HG03280 (cell line): ENCODE results near the gene EIF4A3.

Experiments used
- ATAC-seq: cut with Tn5 transposase; IDR thresholded peaks from one replicate; pipeline ENCODE4 v1.9.1; 2021; ENCODE audit warnings: mild to moderate bottlenecking, moderate library complexity; ENCODE audit not compliant: unreplicated experiment

The EIF4A3 gene

DNA sequence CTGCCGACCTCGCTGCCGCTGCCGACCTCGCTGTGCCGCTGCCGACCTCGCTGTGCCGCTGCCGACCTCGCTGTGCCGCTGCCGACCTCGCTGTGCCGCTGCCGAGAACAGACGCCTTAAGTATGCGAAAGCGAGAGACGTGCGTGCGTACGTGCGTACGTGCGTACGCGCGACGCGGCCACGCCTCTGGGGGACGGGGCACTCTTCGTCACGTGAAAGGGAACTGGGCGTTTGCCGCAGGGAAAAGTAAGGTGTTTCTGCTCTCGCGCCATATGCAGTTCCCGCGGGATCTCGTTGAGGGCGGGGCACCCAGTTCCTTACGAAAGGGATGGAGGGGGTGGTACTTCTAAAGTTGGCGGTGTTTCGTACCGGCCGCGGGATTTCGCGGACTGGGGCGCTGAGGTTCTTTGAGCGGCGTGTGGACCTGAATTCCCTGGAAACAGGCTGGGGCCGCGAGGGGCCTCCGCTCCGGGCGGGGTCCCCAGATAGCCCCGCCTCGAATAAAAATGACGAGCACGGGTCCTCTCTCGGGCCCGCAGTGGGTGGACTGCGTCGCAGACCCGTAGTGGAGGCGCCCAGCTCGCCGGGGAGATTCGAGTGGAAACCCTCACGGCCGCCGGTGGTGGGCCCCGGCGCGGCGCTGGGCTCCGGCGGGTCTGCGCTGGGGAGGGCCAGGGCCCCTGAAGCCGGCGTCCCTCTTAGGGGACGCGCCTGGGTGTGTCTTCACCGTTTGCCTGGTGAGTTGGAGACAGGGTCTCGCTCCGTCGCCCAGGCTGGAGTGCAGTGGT is at the start of gene EIF4A3:
Gene EIF4A3 (minus strand): TSS at position 94 of the 788 bp plus-strand sequence. CDS start 167 bp downstream, outside the sequence.
- ATAC-seq = peak; percentile 86

DNA sequence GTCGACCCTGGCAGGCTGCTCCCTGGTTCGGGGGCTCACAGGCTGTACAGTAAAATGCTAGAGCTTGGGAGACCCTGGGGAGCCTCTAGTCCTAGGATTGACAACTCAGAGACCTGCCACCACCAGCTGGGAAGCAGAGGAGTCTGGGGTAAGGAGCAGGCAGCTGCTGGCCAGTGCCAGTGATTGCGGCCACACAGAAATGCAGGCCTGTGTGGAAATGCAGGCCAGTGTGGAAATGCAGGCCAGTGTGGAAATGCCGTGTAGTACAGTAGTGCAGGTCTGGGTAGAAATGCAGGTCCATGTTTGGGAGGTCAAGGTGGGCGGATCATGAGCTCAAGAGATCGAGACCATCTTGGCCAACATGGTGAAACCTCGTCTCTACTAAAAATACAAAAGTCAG is 49.7 kb upstream of the EIF4A3 start:
- no peak for ATAC-seq

DNA sequence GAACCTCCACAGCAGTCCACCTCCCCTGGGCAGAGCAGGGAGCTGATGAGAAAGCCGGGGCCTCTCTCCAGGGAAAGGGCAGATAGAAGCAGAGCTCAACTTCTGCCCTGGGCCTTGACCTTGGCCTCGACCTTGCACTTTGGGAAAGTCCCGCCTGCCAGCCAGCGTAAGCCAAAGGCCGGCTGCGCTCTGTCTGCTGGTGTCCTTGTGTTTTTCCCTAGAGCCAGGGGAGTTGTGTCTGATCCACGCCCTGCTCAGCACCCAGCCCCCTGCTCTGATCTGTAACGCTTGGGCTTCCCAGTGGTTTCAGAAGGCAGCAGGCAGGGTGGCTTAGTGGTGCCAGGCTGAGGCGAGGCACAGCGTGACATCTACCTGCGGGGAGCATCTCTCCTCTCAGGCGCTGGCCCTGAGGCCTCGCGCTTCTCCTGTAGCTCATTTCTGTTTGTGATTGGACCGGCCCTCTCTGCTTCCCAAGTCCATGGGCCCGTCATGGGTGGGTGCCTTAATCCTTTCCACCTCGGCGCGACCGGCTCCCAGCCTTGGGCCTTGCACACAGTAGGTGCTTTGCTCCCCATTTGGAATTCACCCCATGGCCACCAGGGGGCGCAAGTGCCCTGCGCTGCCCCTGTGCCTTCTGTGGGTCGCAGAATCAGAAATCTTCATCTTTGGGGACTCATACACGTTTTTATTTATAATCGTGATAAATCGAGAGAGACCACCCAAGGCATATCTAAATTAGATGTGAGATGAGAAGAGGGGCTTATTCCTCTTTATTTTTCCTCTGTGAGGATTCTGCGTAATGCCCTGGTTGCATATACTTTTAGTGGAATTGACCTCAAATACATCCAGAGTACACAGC is 49.0 kb upstream of the EIF4A3 start:
- ATAC-seq = no peak

DNA sequence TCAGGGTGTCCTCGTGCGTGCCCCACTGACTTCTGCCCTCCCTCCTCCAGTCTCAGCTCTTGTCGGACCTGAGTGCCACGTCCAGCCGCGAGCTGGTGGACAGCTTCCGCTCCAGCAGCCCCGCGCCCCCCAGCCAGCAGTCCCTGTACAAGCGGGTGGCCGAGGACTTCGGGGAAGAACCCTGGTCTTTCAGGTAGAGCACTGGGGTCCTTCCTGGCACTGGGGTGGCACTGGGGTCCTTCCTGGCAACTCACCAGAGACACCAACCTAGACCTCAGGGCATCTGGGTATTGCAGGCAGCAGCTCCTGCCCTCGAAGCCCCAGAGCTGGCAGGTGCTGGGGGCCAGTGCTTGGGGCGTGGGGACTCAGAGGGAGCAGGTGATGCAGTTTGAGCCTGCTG is 48.2 kb upstream of the EIF4A3 start:
- ATAC-seq = no peak

DNA sequence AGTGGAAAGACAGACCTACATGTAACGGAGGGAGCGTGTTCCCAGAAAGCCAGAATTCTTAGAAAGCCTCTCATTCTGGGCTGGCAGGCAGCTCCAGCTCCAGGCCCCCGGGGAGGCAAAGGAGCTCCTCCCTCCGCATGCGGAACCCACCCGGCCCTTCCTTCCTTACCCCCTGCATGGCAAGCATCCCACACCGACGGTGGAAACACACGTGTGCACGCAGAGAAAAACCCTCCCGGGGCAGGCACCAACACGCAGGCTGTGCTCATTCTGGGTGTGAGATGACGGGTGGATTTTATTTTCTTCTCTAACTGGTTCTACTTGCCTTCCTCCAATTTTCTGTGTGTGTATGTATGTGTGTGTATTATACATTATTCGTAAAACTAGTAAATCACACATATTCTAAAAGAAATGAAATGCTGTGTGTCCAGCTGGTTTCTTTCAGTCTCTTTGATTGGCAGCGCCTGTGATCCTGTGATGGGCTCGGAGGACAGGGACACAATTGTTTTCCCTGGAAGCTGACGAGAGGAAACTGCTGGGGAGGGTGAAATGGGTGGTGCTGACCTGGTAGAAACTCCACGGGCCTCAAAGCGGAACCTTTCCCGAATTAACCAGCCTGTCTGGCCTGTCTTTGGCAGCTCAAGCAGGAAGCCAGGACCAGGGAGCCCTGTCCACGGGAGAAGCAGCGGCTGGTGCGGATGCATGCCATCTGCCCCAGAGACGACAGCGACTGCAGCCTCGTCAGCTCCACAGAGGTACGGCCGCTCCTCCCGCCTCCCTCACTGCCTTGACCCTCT is 45.1 kb upstream of the EIF4A3 start:
- no peak for ATAC-seq

DNA sequence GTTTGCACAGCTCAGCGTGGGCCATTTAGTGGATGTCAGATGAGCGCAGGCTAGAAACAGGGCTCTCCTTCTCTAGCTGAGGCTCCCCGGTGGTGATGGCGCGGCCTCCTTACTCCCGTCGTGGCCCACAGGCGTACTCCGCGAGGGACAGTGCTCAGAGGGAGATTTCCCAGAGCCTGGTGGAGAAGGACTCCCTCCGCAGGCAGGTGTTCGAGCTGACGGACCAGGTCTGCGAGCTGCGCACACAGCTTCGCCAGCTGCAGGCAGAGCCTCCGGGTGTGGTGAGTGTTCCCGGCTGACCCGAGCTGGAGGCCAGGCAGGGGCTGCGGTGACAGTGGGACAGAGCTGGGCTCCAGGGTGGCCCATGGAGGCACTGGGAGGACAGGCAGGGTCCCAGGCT is 44.3 kb upstream of the EIF4A3 start:
- ATAC-seq = no peak

DNA sequence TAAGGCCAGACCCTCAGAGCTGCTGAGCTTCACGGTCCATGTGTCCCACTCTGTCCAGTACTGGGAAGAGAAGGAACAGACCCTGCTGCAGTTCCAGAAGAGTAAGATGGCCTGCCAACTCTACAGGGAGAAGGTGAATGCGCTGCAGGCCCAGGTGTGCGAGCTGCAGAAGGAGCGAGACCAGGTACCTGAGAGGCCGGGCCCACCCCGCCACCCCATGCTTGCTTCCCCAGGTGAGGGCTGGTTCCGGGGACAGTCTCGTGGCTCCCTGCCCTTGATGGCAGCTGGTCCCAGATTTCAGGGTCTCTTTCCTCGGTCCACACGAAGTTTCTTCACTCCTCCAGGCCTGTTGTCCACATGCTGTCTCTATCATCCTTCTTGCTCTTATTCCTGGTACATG is 43.8 kb upstream of the EIF4A3 start:
- ATAC-seq = no peak

DNA sequence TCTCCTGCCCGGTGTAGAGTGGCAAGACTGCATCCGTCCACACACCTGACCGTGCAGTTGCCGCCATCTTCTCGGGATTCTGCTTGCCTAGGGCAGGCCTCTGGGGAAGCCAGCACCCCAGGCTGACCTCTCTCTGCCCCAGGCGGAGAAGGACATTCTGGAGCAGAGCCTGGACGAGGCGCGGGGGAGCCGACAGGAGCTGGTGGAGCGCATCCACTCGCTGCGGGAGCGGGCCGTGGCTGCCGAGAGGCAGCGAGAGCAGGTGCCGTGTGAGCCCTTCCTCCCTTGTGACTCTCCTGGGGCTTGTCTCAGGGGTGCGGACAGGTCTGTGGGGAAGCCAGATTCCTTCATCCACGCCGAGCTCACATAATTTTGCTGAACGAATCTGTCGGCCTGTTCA is 42.7 kb upstream of the EIF4A3 start:
- ATAC-seq = no peak

DNA sequence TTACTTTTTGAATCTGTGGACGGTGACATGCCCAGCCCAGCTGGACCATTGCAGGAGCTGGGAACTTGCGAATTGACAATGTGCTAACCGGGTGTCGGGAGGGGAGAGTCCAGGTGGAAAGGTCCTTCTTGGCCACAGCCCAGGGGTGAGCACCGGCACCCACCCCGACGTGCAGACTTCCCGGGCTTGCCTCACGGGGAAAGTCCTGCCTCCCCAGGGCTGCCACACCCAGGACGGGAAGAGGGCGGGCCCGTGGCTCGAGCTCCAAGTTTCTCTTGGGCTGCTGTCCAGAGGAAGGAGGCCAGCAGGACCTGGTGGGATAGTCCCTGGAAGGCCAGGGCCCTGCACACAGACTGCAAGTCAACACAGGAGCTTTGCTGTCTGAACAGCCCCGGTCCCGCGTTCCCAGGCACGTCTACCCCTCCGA is 40.6 kb upstream of the EIF4A3 start:
- no peak for ATAC-seq

DNA sequence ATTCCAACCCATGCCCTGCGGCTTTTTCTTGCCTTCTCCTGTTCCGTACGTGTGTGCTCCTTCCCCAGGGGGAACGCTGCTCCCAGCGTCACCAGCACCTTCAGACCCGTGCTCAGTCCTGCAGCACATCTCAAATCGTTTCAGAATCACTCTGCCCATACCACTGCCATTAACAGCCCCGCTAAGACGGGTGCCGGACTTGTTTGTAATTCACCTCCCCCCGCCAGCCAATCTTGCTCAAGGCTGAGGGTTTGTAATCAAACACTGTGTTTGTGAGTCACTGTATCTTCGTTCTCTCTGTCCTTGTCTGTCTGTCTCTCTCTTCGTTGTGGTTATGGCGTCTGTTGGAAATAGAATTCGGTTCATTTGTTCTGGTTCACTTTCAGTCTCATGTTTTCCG is 40.2 kb upstream of the EIF4A3 start:
- ATAC-seq = no peak

DNA sequence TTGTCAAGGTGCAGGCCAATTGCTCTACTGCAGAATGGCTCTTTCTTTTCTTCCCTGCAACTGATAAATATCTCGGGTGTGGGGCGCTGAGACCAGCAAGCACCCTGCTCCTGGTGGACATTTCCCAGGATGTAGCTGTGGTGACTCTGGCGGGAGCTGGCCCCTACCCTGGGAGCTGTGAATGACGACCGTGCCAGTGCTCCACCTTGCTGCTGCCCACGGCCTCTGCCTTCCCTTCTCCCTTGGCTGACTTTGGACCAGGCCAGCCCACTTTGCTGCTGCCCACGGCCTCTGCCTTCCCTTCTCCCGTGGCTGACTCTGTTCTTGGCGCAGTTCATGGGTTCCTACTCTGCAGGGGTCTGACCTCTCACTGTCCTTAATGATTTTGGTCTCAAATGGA is 39.0 kb upstream of the EIF4A3 start:
- no peak for ATAC-seq

DNA sequence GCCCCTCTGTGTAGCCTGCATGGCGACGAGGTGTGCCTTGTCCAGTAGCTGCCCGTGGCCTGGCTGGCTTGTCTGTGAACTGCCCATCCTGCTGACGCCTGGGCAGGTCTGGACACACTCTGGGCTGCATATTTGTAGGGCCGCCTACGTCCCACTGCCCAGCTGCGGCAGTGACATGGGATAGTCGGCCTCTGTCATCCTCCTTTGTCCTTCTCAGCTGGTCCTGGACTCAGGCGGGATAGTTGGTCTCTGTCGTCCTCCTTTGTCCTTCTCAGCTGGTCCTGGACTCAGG is 37.4 kb upstream of the EIF4A3 start:
- ATAC-seq = no peak

DNA sequence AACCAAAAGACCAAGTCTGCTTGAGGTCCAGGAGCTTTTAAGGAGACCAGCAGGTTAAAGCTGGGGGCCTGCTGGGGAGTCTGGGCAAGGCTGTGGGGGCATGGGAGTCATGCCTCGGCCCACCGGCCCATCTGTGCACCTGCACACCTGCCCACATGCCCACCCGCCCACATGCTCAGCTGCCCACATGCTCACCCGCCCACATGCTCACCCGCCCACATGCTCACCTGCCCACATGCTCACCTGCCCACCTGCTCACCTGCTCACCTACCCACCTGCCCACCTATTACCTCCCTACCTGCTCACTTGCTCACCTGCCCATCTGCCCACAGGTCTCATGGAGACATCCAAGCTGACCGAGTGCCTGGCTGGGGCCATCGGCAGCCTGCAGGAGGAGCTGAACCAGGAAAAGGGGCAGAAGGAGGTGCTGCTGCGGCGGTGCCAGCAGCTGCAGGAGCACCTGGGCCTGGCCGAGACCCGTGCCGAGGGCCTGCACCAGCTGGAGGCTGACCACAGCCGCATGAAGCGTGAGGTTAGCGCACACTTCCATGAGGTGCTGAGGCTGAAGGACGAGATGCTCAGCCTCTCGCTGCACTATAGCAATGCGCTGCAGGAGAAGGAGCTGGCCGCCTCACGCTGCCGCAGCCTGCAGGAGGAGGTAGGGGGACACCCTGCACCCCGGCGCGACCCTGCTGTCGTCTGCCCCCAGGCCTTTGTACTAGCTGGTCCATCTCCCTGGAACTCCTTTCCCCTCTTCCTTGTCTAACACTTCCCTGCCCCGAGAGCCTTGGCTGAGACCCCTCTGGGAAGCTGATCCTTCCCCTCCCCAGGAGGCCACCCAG is 36.9 kb upstream of the EIF4A3 start:
- no peak for ATAC-seq

DNA sequence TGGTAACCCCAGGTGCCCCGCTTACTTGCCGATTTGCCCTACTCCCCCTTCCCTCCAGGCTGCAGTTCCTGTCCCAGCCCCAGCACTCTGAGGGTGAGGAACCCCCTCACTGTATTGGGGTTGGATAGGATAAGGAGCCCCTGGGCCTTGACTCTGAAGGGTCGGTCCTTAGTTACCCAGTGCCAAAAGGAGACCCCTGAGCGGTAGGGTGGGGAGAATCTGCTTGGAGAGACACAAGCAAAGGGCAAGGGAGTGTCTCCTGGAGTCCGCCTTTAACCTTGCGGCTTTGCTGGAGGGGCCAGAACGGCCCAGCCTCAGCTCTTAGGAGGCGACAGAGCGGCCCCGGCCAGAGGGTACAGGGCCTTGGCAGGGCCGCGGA is 35.9 kb upstream of the EIF4A3 start:
- no peak for ATAC-seq

DNA sequence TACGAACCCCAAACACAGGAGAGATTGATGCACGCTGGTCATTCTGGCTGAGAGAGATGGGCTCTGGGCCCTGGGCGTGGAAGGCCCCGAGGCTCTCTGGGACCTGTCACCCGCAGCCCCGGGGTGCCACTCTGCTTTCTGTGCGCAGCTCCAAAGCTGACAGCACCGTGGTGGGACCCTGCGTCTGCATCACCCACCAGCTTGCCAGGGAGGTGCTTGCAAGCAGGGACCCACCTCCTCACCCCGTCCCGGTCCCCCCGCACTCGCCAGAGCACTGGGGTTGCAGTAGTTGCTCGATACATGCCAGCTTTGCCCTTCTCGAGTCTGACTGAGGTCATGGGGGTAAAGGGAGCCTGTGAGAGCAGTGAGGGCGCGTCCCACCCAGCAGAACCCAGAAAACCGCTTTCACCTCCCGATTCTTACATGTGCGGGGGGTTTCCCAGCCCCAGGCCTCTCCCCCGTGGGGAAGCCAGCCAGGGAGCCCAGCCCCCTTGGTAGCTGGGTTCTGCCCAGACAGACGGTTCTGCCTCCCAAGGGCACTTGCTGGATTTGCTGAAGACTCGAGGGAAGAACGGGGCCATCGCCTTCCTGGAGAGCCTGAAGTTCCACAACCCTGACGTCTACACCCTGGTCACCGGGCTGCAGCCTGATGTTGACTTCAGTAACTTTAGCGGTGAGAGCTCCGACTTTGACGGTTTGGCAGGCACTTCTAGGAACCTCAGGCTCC is 35.4 kb upstream of the EIF4A3 start:
- ATAC-seq = no peak

DNA sequence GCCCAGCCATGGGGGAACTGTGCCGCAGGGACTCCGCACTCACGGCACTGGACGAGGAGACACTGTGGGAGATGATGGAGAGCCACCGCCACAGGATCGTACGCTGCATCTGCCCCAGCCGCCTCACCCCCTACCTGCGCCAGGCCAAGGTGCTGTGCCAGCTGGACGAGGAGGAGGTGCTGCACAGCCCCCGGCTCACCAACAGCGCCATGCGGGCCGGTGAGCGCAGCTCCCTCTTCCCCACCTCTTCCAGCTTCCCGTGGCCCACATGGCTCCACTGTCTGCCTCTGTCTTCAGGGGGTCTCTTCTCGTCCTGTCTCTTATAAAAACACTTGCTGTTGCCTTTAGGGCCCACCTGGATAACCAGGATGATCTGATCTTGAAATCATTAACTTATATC is 34.5 kb upstream of the EIF4A3 start:
- no peak for ATAC-seq

DNA sequence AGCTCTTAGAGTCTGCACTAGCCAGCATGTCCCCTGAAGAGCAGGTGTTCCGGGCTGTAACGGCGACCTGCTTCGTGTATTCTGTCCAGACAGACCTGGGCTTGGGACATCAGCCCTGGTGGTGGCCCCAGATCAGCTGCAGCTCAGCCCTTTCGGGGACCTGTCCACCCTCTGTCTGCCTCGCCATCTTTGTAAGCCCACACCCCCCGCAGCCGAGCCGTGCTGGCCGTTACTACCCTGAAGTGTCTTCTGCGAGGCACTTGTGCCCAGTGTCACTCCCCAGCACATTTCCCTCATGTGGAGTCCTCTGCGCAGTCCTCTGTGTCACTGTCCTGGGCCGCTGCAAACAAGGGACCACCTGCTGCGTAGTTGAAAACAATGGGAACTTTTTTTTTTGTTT is 33.3 kb upstream of the EIF4A3 start:
- ATAC-seq = no peak

DNA sequence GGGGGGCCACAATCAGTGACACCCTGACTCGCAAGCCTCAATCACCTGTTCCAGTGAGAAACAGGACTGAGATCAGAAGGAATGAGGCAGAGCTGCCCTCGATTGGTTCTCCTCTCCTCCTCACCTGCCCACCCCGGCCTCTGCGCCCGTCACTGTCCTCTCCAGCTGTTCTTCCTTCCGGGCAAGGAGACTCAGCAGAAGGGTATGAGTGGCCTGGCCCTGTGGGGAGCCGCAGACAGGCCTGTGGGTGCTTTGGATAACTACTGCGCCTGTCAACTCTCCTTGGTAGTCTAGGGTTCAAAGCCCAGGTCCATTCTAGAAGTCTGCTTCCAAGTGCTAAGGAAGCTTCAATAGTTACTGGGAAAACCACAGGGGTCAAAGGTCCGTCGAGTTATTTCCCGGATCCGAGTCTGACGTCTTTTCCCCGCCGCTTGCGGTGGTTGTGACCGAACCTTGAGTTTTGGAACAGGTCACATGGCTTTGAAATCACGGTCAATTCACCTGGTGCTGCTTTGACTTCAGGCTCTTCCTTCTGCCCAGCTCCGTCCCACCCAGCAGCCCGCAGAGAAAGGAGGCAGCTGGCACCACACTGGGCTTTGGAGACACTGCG is 31.2 kb upstream of the EIF4A3 start:
- no peak for ATAC-seq

DNA sequence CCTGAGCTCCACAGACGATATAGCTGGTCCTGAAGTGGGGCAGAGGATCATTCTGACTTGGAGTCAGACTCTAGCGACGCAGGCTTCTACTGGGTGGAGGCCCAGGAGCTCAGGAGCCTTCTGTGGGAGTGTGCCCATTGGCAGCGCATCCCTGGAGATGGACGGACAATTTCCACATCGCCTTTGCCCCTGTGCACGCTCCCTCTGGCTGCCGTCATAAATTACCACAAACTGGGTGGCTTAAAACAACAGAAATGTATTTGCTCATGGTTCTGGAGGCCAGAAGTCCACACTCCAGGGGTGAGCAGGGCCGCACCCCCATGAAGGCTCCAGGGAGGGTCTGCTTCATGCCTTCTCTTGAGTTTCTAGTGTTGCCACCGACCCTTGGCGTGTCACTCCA is 29.8 kb upstream of the EIF4A3 start:
- no peak for ATAC-seq

DNA sequence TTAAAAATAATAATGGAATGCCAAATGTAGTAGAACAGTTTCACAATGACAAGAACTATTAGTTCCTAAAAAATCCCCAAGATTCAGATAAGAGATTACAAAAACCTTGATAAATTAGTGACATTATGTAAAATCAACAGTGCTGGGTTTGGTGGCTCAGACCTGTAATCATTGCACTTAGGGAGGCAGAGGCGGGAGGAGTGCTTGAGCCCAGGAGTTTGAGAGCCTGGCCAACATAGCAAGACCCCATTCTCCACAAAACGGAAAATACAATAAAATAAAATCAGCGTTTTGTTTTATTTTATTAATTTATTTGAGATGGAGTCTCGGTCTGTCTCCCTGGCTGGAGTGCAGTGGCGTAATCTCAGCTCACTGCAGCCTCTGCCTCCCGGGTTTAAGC is 27.0 kb upstream of the EIF4A3 start:
- ATAC-seq = no peak
